Suppressor macrophage treated with lipopolysaccharide for 1 hour (primary cell): ENCODE data around the gene FAM222B.
"Not testable (repeated sequence)": the region's sequence is repeated elsewhere in the genome, so short reads cannot be mapped to it uniquely, and the experiment has no call there.

Experiments
- DNase-seq, 3 donors: peaks; one replicate each; pipeline ENCODE4 v3.0.0-alpha.2; 2020 to 2022

FAM222B gene

GRCh38 chr17:28744972-28745785, 97.4 kb downstream of the FAM222B start:
- peak; percentile 38 to 40 (median 39) for DNase-seq

DNA sequence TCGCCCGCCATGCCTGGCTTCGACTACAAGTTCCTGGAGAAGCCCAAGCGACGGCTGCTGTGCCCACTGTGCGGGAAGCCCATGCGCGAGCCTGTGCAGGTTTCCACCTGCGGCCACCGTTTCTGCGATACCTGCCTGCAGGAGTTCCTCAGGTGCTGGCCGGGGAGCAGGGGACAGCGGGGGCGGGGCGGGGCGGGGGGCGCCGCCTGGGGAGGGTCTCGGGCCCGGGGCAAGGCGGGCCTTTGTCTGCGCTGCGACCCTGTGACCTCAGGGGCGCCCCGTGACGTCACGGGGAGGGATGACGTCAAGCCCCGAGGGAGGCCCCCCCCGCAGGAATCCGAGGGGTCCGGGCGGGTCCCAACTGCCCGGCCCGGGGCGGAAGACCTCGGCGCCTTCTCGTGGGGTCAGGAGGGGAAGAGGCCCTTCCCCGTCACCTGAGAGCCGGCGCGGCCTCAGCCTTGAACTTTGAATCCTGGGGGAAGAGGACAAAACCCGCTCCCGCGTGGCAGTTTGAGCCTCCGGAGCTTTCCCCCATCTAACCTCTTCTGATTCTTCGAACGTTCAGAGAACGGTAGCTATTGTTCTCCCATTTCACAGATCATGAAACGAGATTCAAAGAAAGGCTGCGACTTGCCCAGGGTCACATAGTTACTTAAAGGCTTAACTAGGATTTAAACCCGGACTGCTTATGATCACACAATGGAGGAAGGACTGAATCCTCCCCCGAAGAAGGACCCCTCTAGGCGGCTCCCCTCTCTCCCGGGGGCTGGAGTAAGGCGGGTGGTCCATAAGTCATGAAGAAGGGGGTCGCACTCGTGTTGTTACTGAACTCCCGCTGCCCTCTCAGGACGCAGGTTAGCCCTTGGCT, 98.3 kb downstream of the FAM222B start:
- DNase-seq = peak; percentile 35 to 75 (median 52)

- DNase-seq = peak; percentile 88 to 97 (median 92)
These were observed 99.1 kb downstream of the FAM222B start, which contains the start of gene TRAF4 for GRCh38 chr17:28743243-28744103. Gene TRAF4, plus strand, starts transcription at chr17:28744011. Its CDS starts 102 bp downstream, at chr17:28744113.

DNA sequence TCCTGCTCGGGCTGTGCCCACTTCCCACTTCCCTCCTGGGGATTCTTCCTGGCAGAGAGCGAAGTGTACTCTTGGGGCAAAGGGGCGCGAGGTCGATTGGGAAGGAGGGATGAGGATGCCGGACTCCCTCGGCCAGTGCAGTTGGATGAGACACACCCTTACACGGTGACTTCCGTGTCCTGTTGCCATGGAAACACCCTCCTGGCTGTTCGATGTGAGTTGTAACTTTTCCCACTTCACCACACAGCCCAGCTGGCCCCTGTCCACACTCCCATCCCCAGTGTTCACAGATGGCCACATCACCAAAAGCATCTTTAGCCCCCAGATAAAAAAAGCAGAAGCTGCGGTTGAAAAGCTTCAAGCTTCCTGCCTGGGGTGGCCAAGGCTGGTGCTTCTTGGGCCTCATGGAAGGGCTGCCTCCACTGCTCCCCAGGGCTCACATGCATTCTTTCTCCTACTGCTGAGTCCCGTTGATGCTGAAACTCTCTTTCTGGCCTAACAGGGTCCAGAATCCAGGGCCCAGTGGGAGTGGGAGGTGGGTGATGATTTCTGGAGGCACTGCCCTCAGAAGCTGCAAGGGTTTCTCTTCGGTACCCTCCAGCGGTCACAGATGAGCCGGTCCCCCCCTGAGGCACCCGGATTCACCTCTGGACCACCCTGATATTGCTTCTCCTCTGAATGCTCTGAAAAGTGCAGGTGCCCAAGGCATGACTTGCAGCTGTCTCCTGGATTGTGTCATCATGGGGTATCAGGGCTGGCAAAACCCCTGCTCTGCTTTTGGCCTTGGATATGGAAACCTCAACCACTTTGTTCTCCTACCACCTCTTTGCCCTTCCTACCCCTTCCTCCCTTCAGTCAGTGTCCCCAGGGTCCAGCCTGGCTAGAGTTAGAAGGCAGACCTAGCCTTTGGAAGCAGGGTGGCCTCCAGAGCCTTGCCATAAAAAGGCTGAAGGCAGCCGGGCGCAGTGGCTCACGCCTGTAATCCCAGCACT, 100.9 kb downstream of the FAM222B start:
- peak; percentile 69 to 73 (median 73) for DNase-seq

DNA sequence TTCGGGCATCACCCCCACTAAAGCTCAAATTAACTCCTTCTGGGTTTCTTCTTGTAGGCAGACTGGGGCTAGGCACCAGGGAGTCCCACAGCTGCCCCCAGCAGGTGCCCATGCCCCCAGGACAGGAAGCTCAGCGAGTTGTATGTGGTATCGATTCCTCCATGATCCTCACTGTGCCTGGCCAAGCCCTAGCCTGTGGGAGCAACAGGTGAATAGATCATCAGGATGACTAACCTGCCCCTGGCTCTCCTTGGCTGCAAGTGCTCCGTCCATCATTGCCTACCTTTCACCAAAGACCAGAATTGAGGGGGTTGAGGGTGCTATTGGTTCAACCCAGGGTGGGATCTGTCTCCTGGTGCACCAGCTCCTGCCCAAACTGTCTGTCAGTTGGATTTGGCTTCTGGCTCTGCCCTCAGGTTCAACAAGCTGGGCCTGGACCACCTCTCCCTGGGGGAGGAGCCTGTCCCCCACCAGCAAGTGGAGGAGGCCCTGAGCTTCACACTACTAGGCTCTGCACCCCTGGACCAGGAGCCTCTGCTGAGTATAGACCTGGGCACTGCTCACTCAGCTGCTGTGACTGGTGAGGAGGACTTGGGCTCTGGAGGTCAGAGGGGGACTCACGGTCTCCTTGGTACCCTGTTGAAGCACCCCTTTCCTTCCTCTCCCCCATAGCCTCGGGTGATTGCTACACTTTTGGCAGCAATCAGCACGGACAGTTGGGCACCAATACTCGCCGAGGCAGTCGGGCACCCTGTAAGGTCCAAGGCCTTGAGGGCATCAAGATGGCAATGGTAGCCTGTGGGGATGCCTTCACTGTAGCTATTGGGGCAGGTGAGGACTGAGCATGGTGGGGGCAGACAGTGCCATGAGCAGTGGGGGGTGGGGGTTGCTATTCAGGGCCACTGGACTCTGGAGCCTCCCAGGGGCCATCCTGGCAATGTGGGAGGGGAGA, 101.9 kb downstream of the FAM222B start:
- DNase-seq = no peak

DNA sequence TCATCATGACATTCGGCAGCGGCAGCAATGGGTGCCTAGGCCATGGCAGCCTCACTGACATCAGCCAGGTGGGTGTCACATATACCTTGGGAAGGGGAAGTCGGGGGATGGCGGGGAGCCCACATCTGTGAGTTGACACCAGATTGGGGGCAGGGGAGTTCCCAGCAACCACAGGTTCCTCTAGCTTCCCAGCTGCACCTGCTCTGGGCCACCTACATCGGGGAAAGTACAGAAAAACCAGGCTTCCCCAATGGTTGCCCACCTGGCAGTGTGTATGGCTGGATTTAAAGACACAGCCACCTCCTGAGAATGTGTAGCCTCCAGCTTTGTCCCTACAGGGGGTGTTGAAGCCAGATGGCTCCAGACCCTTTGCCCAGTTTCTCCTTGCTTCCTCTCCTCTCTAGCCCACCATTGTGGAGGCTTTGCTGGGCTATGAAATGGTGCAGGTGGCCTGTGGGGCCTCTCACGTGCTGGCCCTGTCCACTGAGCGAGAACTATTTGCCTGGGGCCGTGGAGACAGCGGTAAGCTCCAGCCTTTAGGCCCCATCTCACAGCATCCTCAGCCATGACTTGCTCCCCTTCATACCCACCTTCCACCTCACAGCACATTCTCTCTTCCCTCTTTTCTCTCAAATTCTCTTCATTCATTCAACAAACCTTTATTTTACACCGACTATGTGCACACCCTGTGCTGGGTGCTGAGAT, 103.8 kb downstream of the FAM222B start:
- DNase-seq = no peak

- no peak for DNase-seq
These were observed 104.6 kb downstream of the FAM222B start for GRCh38 chr17:28737770-28738679.

DNA sequence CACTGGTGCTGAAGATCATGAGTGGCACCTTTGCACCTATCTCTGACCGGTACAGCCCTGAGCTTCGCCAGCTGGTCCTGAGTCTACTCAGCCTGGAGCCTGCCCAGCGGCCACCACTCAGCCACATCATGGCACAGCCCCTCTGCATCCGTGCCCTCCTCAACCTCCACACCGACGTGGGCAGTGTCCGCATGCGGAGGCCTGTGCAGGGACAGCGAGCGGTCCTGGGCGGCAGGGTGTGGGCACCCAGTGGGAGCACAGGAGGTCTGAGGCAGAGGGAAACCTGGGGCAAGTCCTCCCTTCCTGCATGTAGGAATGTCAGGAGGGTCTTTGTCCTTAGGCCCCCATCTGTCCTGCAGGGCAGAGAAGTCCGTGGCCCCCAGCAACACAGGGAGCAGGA, 105.3 kb downstream of the FAM222B start:
- DNase-seq = no peak

DNA sequence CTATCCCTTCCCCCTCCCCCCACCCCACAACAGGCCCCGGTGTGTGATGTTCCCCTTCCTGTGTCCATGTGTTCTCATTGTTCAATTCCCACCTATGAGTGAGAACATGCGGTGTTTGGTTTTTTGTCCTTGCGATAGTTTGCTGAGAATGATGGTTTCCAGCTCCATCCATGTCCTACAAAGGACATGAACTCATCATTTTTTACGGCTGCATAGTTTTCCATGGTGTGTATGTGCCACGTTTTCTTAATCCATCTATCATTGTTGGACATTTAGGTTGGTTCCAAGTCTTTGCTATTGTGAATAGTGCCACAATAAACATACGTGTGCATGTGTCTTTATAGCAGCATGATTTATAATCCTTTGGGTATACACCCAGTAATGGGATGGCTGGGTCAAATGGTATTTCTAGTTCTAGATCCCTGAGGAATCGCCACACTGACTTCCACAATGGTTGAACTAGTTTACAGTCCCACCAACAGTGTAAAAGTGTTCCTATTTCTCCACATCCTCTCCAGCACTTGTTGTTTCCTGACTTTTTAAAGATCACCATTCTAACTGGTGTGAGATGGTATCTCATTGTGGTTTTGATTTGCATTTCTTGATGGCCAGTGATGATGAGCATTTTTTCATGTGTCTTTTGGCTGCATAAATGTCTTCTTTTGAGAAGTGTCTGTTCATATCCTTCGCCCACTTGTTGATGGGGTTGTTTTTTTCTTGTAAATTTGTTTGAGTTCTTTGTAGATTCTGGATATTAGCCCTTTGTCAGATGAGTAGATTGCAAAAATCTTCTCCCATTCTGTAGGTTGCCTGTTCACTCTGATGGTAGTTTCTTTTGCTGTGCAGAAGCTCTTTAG, 106.4 kb downstream of the FAM222B start:
- not testable (repeated sequence) for DNase-seq

DNA sequence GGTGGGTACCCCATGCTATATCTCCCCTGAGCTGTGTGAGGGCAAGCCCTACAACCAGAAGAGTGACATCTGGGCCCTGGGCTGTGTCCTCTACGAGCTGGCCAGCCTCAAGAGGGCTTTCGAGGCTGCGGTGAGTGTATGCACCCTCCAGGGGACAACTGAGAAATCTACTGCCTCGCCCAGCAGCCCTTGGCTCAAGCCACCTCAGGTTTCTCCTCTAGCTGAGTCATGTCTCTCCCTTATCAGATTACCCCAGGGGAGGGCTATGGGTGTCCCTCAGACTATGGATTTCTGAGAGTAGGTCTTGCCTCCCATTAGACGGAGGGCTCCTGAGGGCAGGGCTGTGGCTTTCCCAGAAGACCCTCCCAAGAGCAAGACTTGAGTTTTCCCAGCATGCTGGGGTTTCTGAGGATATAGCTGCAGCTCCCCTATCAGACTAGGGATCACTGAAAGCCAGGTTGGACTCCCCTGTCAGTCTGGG, 107.3 kb downstream of the FAM222B start:
- DNase-seq = no peak

- no peak for DNase-seq
These were observed 107.8 kb downstream of the FAM222B start for GRCh38 chr17:28734712-28735241.

- no peak for DNase-seq
These were observed 109.2 kb downstream of the FAM222B start for GRCh38 chr17:28733346-28733745.

GRCh38 chr17:28729950-28730330, 112.7 kb downstream of the FAM222B start:
- no peak for DNase-seq

- peak; percentile 97 to 99 (median 98) for DNase-seq
These were observed 114.0 kb downstream of the FAM222B start, which contains the start of gene NEK8 for GRCh38 chr17:28728364-28729200. Gene NEK8, plus strand, starts transcription at chr17:28728788. Its CDS starts 26 bp downstream, at chr17:28728814.

- peak; percentile 95 to 96 (median 95) for DNase-seq
These were observed 115.7 kb downstream of the FAM222B start for GRCh38 chr17:28726627-28727491.
